HUES64 (cell line): ENCODE data around the gene NCAPH2.

Experiments used
- H3K27ac ChIP-seq: 2 replicates; pipeline ENCODE4 v1.7.0; 2013; ENCODE audit warnings: low read depth, low read length, inconsistent platforms
- H3K27me3 ChIP-seq: 2 replicates; pipeline ENCODE4 v1.6.1; 2013; ENCODE audit warnings: mild to moderate bottlenecking, low read length; ENCODE audit not compliant: insufficient read depth
- H3K36me3 ChIP-seq: 2 replicates; pipeline ENCODE4 v1.6.1; 2013; ENCODE audit warnings: mild to moderate bottlenecking, low read length; ENCODE audit not compliant: insufficient read depth
- H3K4me1 ChIP-seq: 2 replicates; pipeline ENCODE4 v1.6.1; 2013; ENCODE audit warnings: mild to moderate bottlenecking, low read length, moderate library complexity; ENCODE audit not compliant: insufficient read depth
- H3K4me3 ChIP-seq: 2 replicates; pipeline ENCODE4 v1.5.1; 2013; ENCODE audit warnings: mild to moderate bottlenecking, low read length, moderate library complexity
- H3K9ac ChIP-seq: 2 replicates; pipeline ENCODE4 v1.6.1; 2013; ENCODE audit warnings: mild to moderate bottlenecking, low read depth, low read length
- H3K9me3 ChIP-seq: 2 replicates; pipeline ENCODE4 v1.6.1; 2013; ENCODE audit warnings: low read depth, low read length; ENCODE audit not compliant: insufficient read depth
- WGBS: fragments of 150-250, 120-280 bp; methylation state at CpG from one replicate; pipeline ENCODE4 v1.1.7; 2013; ENCODE audit warnings: missing lambda C conversion rate; 5-methylcytosine and 5-hydroxymethylcytosine counted together

The NCAPH2 gene

GRCh38 chr22:50475652-50476002 lies 32.4 kb upstream of the NCAPH2 start:
- peak overlapping the region; percentile 69; the same call in 1 of the 2 replicates for H3K4me3 ChIP-seq
- H3K36me3 ChIP-seq = no peaks in the 10 kb centered on the region
- peaks cover 5% of the 10 kb centered on the region; the same call in 1 of the 2 replicates for H3K4me1 ChIP-seq
- no peak overlapping the region for H3K9ac ChIP-seq
- H3K27ac ChIP-seq = no peak overlapping the region
- H3K9me3 ChIP-seq = no peaks in the 10 kb centered on the region
- 95% methylated on average over 6 of the region's 6 CpGs for WGBS
- H3K27me3 ChIP-seq = peaks cover 20% of the 10 kb centered on the region

DNA sequence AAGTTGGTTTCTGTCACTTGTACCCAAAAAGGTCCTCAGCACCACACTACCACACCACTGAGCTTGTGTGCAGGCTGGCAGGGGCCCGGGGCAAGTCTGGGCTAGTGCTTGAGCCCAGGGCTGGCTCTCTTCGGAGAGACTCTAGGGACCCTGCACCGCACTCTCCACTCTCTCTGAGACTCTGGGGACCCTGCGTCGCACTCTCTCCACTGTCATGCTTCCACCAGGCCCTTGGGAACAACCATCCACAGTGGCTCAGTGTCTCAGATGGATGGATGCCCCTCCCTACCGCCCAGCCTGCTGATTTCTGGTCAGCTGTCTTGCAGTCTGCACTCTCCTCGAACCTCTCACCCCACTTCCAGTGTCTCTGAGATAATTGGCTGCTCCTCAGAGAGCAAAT lies 31.2 kb upstream of the NCAPH2 start:
- no peak overlapping the region for H3K4me3 ChIP-seq
- no peak overlapping the region for H3K9ac ChIP-seq
- peaks cover 28% of the 10 kb centered on the region for H3K27me3 ChIP-seq
- no peaks in the 10 kb centered on the region for H3K9me3 ChIP-seq
- no peak overlapping the region for H3K27ac ChIP-seq
- H3K36me3 ChIP-seq = no peaks in the 10 kb centered on the region
- peaks cover 4% of the 10 kb centered on the region; the same call in 1 of the 2 replicates for H3K4me1 ChIP-seq
- WGBS = 83% methylated on average over 7 of the region's 7 CpGs

GRCh38 chr22:50477923-50478322 lies 30.1 kb upstream of the NCAPH2 start:
- peaks cover 30% of the 10 kb centered on the region for H3K27me3 ChIP-seq
- peaks cover 4% of the 10 kb centered on the region; the same call in 1 of the 2 replicates for H3K4me1 ChIP-seq
- no peak overlapping the region for H3K27ac ChIP-seq
- H3K36me3 ChIP-seq = no peaks in the 10 kb centered on the region
- H3K9me3 ChIP-seq = no peaks in the 10 kb centered on the region
- 84% methylated on average over 12 of the region's 12 CpGs for WGBS
- no peak overlapping the region for H3K4me3 ChIP-seq
- H3K9ac ChIP-seq = no peak overlapping the region

GRCh38 chr22:50479721-50480120 lies 28.3 kb upstream of the NCAPH2 start:
- H3K27me3 ChIP-seq = peaks cover 30% of the 10 kb centered on the region
- H3K9ac ChIP-seq = no peak overlapping the region
- no peaks in the 10 kb centered on the region for H3K9me3 ChIP-seq
- H3K4me1 ChIP-seq = peaks cover 4% of the 10 kb centered on the region; the same call in 1 of the 2 replicates
- H3K27ac ChIP-seq = no peak overlapping the region
- WGBS = 85% methylated on average over 11 of the region's 11 CpGs
- no peak overlapping the region for H3K4me3 ChIP-seq
- H3K36me3 ChIP-seq = no peaks in the 10 kb centered on the region

DNA sequence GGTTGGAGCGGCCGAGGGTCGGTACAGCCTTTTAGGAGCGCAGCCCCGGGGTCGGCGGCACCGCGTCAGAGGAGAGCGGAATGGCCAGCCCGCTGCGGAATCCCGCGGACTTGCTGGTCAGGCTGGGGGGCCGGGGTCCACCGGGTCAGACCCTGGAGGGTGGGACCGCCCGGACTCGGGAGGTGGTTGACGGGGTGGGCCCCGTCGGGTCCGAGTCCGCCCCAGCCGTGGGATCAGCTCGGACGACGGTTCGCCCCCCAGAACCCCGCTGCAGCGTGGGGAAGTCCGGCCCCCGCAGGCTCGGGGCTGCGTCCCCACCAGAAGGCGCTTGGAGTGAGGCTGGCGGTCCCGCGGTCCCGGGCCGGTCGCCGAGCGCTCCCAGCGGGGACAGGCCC lies 27.0 kb upstream of the NCAPH2 start:
- Histone ChIP-seq H3K27ac (no peak overlapping the region), H3K9me3 (no peaks in the 10 kb centered on the region), H3K4me1 (no peaks in the 10 kb centered on the region), H3K27me3 (peaks cover 30% of the 10 kb centered on the region), H3K4me3 (peak overlapping the region; percentile 68), H3K9ac (peak overlapping the region; percentile 84; the same call in 1 of the 2 replicates), H3K36me3 (no peaks in the 10 kb centered on the region)
- 4% methylated on average over 45 of the region's 45 CpGs for WGBS

DNA sequence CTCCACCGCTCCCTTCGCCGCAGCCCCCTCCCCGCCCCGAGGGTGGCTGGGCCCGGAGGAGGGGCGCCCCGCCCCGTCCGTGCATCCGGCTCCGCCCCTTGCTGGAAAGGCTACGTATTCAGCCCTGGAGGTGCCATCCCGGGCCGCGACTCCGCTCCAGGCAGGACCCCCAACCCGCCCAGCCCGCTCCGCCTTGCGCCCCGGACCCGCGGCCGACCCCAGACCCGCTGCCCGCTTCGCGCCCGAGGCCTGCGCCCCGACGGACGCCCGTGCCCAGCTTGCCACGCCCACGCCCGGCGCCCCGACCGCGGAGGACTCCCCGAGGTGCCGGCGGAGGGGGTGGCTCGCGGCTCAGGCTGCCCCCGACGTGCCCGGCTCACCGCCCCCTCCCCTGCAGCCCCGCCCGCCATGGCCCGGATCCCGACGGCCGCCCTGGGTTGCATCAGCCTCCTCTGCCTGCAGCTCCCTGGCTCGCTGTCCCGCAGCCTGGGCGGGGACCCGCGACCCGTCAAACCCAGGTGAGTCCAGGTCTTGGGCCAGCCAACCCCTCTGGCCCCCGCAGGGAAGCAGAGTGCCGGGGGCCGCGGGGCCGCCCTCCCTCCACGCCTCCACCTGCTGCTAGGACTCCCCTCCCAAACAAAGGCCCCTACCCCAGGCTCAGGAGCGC lies 26.5 kb upstream of the NCAPH2 start, which contains the start of gene ADM2:
Gene ADM2 (plus strand): TSS at position 104 of the 667 bp plus-strand sequence. CDS start 305 bp downstream, at position 409.
- Histone ChIP-seq H3K4me1 (no peaks in the 10 kb centered on the region), H3K9ac (peak within 1 kb of the TSS; percentile 84), H3K27me3 (peaks cover 30% of the 10 kb centered on the region), H3K9me3 (no peaks in the 10 kb centered on the region), H3K27ac (peak within 1 kb of the TSS; percentile 35; the same call in 1 of the 2 replicates), H3K4me3 (peak within 1 kb of the TSS; percentile 68), H3K36me3 (no peaks in the 10 kb centered on the region)
- 2% methylated on average over 70 of the region's 70 CpGs for WGBS

GRCh38 chr22:50482107-50483074 lies 25.6 kb upstream of the NCAPH2 start:
- H3K9me3 ChIP-seq = no peaks in the 10 kb centered on the region
- peak overlapping the region; percentile 35; the same call in 1 of the 2 replicates for H3K27ac ChIP-seq
- H3K27me3 ChIP-seq = peaks cover 30% of the 10 kb centered on the region
- 78% methylated on average over 35 of the region's 35 CpGs for WGBS
- peak overlapping the region; percentile 68 for H3K4me3 ChIP-seq
- no peaks in the 10 kb centered on the region for H3K36me3 ChIP-seq
- H3K9ac ChIP-seq = peak overlapping the region; percentile 84
- H3K4me1 ChIP-seq = no peaks in the 10 kb centered on the region

GRCh38 chr22:50483106-50483505 lies 24.9 kb upstream of the NCAPH2 start:
- Histone ChIP-seq H3K4me3 (no peak overlapping the region), H3K9ac (no peak overlapping the region), H3K9me3 (no peaks in the 10 kb centered on the region), H3K27me3 (peaks cover 30% of the 10 kb centered on the region), H3K4me1 (no peaks in the 10 kb centered on the region), H3K27ac (no peak overlapping the region), H3K36me3 (no peaks in the 10 kb centered on the region)
- WGBS = 89% methylated on average over 10 of the region's 10 CpGs

DNA sequence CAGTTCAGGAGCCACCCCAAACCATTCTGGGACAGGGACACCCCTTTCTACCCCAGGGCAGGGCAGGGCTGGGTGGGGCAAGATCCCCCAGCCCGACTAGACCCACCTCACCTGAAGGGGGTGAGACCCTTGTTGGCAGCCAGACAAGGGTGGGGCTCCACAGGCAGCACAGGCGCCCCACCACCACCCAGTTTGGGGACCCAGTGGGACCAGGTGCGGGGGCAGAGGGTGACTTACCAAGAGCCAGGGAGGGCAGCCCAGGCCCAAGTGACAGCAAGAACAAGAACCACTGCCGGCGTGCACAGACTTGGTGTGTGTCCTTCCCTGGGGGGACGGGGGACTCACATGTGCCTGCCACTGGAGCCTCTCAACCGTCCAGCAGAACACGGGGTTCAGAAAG lies 24.5 kb upstream of the NCAPH2 start:
- Histone ChIP-seq H3K9me3 (no peaks in the 10 kb centered on the region), H3K36me3 (no peaks in the 10 kb centered on the region), H3K27me3 (peaks cover 29% of the 10 kb centered on the region), H3K9ac (no peak overlapping the region), H3K4me3 (no peak overlapping the region), H3K27ac (no peak overlapping the region), H3K4me1 (no peaks in the 10 kb centered on the region)
- WGBS = 94% methylated on average over 8 of the region's 8 CpGs

GRCh38 chr22:50483977-50484853 lies 23.8 kb upstream of the NCAPH2 start:
- H3K9ac ChIP-seq = no peak overlapping the region
- H3K4me1 ChIP-seq = no peaks in the 10 kb centered on the region
- H3K36me3 ChIP-seq = no peaks in the 10 kb centered on the region
- H3K4me3 ChIP-seq = no peak overlapping the region
- peaks cover 25% of the 10 kb centered on the region for H3K27me3 ChIP-seq
- H3K27ac ChIP-seq = no peak overlapping the region
- WGBS = 91% methylated on average over 31 of the region's 31 CpGs
- no peaks in the 10 kb centered on the region for H3K9me3 ChIP-seq
